K562 (cell line): ENCODE measurements around the gene LRRC70. TPM values are rescaled to one million over a fixed set of nuclear protein-coding genes. Genes with fewer than 3 reads are reported as not detected.
A peak's percentile ranks its signal among the peaks of the same experiment; 100 is the strongest.

ENCODE experiments used
- ATAC-seq: fragments of 200-7000 bp; cut with Tn5 transposase; 3 replicates; pipeline ENCODE4 v1.9.1; 2020; ENCODE audit warnings: moderate library complexity
- BruUV-seq: library from RNA; stranded (reverse); fragments of 400-500 nt; replicated peaks from 2 replicates; lab custom pipeline; 2021; lab: Mats Ljungman, UMichigan
- CTCF ChIA-PET: fragments of 300-600 bp; formaldehyde crosslinking; extraction: SDS; loops from one replicate; lab custom pipeline; 2021; ENCODE audit warnings: low intra/inter-chr PET ratio; lab: Yijun Ruan, JAX
- POLR2A ChIA-PET: fragments of 300-600, 350-650 bp; sonication (Branson Sonifier 250); formaldehyde crosslinking; extraction: SDS; loops from one replicate; lab custom pipeline; 2021; ENCODE audit warnings: antibody characterized with exemption, inconsistent platforms; lab: Yijun Ruan, JAX
- DNase-seq, 4 experiments: peaks; one replicate each; pipeline versions ENCODE4 v3.0.0 to v3.0.0-alpha.2; 2011 to 2018; ENCODE audit warnings: low spot score in 3 of 4, mixed read lengths in 3 of 4; ENCODE audit errors: extremely low read depth in 1 of 4
- FAIRE-seq: peaks from 2 replicates; lab custom pipeline; 2011; peaks lifted over from hg19 to GRCh38; lab: Jason Lieb, UNC
- H2AFZ ChIP-seq: 2 replicates; pipeline ENCODE4 v1.6.0; 2011; ENCODE audit warnings: low read depth, low read length, control low read depth, inconsistent platforms
- H3K27ac ChIP-seq: fragments of 200-600 bp; 3 replicates; pipeline ENCODE4 v1.8.0; 2011; ENCODE audit warnings: low read depth, mild to moderate bottlenecking, control low read depth, inconsistent platforms, low read length, moderate library complexity, mixed read lengths; ENCODE audit errors: extremely low read depth
- H3K27me3 ChIP-seq, 2 experiments: fragments of 300-600 bp in 1 of 2; 2 replicates in 1 of 2; 3 replicates in 1 of 2; pipeline versions ENCODE4 v1.6.0 to v1.8.0; 2011; ENCODE audit warnings: inconsistent platforms in 2 of 2, low read length in 2 of 2, mild to moderate bottlenecking in 1 of 2, mixed read lengths in 1 of 2, moderate library complexity in 1 of 2; ENCODE audit not compliant: control insufficient read depth in 2 of 2, insufficient read depth in 2 of 2
- H3K36me3 ChIP-seq: fragments of 300-600 bp; 3 replicates; pipeline ENCODE4 v1.8.0; 2011; ENCODE audit warnings: mild to moderate bottlenecking, low read length, inconsistent platforms; ENCODE audit not compliant: control insufficient read depth, insufficient read depth
- H3K4me1 ChIP-seq, 2 experiments: fragments of 200-600 bp in 1 of 2; replicated peaks in 1 of 2; 2 replicates in 1 of 2; 3 replicates in 1 of 2; pipeline versions ENCODE4 v1.5.1 to v1.8.0; 2011; ENCODE audit warnings: inconsistent platforms in 2 of 2, low read length in 2 of 2, mild to moderate bottlenecking in 1 of 2, mixed read lengths in 1 of 2, moderate library complexity in 1 of 2; ENCODE audit not compliant: control insufficient read depth in 2 of 2, insufficient read depth in 2 of 2
- H3K4me2 ChIP-seq: 2 replicates; pipeline ENCODE4 v1.6.1; 2011; ENCODE audit warnings: low read length, control low read depth, inconsistent platforms, mixed read lengths; ENCODE audit not compliant: insufficient read depth
- H3K4me3 ChIP-seq: fragments of 200-600 bp; sonication (generic), shearing (Covaris generic); 2 replicates; pipeline ENCODE4 v1.5.1; 2016; ENCODE audit warnings: control low read depth, inconsistent platforms
- H3K79me2 ChIP-seq: fragments of 200-600 bp; 3 replicates; pipeline ENCODE4 v1.8.0; 2011; ENCODE audit warnings: low read length, inconsistent platforms; ENCODE audit not compliant: control insufficient read depth, insufficient read depth
- H3K9ac ChIP-seq, 2 experiments: 2 replicates each; pipeline versions ENCODE4 v1.6.0 to v1.6.1; 2011; ENCODE audit warnings: low read depth in 2 of 2, low read length in 2 of 2, control low read depth in 1 of 2, inconsistent platforms in 1 of 2, mild to moderate bottlenecking in 1 of 2, mixed read lengths in 1 of 2; ENCODE audit not compliant: insufficient read depth in 1 of 2
- H3K9me1 ChIP-seq: one replicate; pipeline ENCODE4 v1.6.0; 2011; ENCODE audit warnings: inconsistent platforms, mild to moderate bottlenecking, low read length, moderate library complexity; ENCODE audit not compliant: control insufficient read depth, insufficient read depth
- H3K9me3 ChIP-seq: replicated peaks from 2 replicates; pipeline ENCODE4 v1.5.1; 2011; ENCODE audit warnings: low read depth, low read length, inconsistent platforms; ENCODE audit not compliant: control insufficient read depth, insufficient read depth
- H4K20me1 ChIP-seq: replicated peaks from 2 replicates; pipeline ENCODE4 v1.6.1; 2011; ENCODE audit warnings: low read length, inconsistent platforms, mixed read lengths; ENCODE audit not compliant: control insufficient read depth, insufficient read depth
- C11orf30 ChIP-seq: fragments of 450-650 bp; IDR thresholded peaks from 2 replicates; pipeline ENCODE4 v1.6.1; 2016; ENCODE audit warnings: low read depth, mild to moderate bottlenecking
- ELK3 ChIP-seq: fragments of 450-650 bp; formaldehyde crosslinking; IDR thresholded peaks from 2 replicates; pipeline ENCODE4 v1.4.0; 2020; ENCODE audit warnings: mild to moderate bottlenecking
- ETV5 ChIP-seq: sonication (generic); formaldehyde crosslinking; IDR thresholded peaks from 2 replicates; pipeline ENCODE4 v1.4.0; 2020; ENCODE audit warnings: low read depth, mild to moderate bottlenecking, missing genetic modification reagents
- MAFF ChIP-seq: IDR thresholded peaks from 2 replicates; pipeline ENCODE4 v1.6.1; 2012; ENCODE audit warnings: low read length, improper control_type of control experiment
- MAFG ChIP-seq: fragments of 450-650 bp; conservative IDR thresholded peaks from 2 replicates; pipeline ENCODE4 v1.6.1; 2016; ENCODE audit warnings: missing genetic modification characterization, missing compliant biosample characterization
- MAFK ChIP-seq: IDR thresholded peaks from 2 replicates; pipeline ENCODE4 v1.6.1; 2011; ENCODE audit warnings: low read length, improper control_type of control experiment
- RBFOX2 ChIP-seq: fragments of 200-400 bp; formaldehyde crosslinking; IDR thresholded peaks from 2 replicates; pipeline ENCODE4 v1.6.1; 2017; ENCODE audit warnings: low read depth, mild to moderate bottlenecking, low read length, moderate library complexity
- RBM22 ChIP-seq: fragments of 200-400 bp; formaldehyde crosslinking; IDR thresholded peaks from 2 replicates; pipeline ENCODE4 v1.6.1; 2018; ENCODE audit warnings: low read length, low read depth; ENCODE audit not compliant: poor library complexity, severe bottlenecking
- ZNF316 ChIP-seq: fragments of 450-650 bp; IDR thresholded peaks from 2 replicates; pipeline ENCODE4 v1.6.1; 2016
- ZNF551 ChIP-seq: fragments of 250-450 bp; sonication (Bioruptor Pico); IDR thresholded peaks from 2 replicates; pipeline ENCODE4 v1.5.0; 2021; ENCODE audit warnings: mild to moderate bottlenecking, moderate library complexity
- WGBS: fragments of 100-300 bp; shearing (Covaris generic); methylation state at CpG from one replicate; pipeline ENCODE4 v1.1.6; 2016; ENCODE audit warnings: low coverage, mixed read lengths; ENCODE audit not compliant: insufficient coverage; ENCODE audit errors: missing lambda C conversion rate; 5-methylcytosine and 5-hydroxymethylcytosine counted together
- in situ Hi-C: fragments of 300-500 bp; cut with MboI; formaldehyde crosslinking; loops from 4 replicates; pipeline ENCODE4 v1.15.0; 2018; ENCODE audit warnings: inconsistent platforms, mixed read lengths
- intact Hi-C: fragments of 100-400 bp; cut with micrococcal nuclease; formaldehyde crosslinking; loops from 2 replicates; pipeline ENCODE4 v1.14.2; 2022
- polyA plus RNA-seq, 8 experiments: library from polyadenylated mRNA; depleted of rRNA in 4 of 8; stranded (reverse) in 5 of 8; unstranded in 3 of 8; fragments of >200 nt; fragmentation: Nextera tagmentation in 2 of 8; fragmentation: Illumina TruSeq in 1 of 8; extraction: Ambion mirVana in 2 of 8; extraction: Trizol in 1 of 8; gene quantifications; 2 replicates each; pipeline versions ENCODE4 v1.2.1 to v1.2.3, GENCODE V29; 2011 to 2014; ENCODE audit warnings: inconsistent platforms in 1 of 8, missing spikeins in 1 of 8
- total RNA-seq, 7 experiments: library from RNA; depleted of rRNA in 6 of 7; stranded (reverse); fragments of >200 nt in 6 of 7; fragmentation: Illumina TruSeq in 2 of 7; extraction: Trizol in 2 of 7; gene quantifications; 2 replicates each; pipeline versions ENCODE4 v1.2.1 to v1.2.3, GENCODE V29; 2011 to 2021; ENCODE audit warnings: low replicate concordance in 1 of 7

The LRRC70 gene
- total and polyA plus RNA-seq, 9 of the 15 experiments (the other 6 are each of a cell fraction or from before 2014, with no cell fraction given) = 0.21 to 2.1 (median 0.73) TPM

GRCh38 chr5:62536783-62537182 is 41.8 kb upstream of the LRRC70 start:
- Histone ChIP-seq H3K36me3 (peaks cover 45% of the 10 kb centered on the region), H3K4me1 (peaks cover 0 to 4% of the 10 kb centered on the region in 2 experiments; a peak in 2 of 5 replicates), H3K4me3 (no peak overlapping the region), H3K27me3 (no peaks in the 10 kb centered on the region), H4K20me1 (no peaks in the 10 kb centered on the region; the same call in 1 of the 2 replicates), H3K27ac (no peak overlapping the region), H3K79me2 (no peaks in the 10 kb centered on the region; the same call in 2 of the 3 replicates), H3K4me2 (no peak overlapping the region), H3K9ac (no peak overlapping the region), H2AFZ (no peak overlapping the region), H3K9me1 (no peaks in the 10 kb centered on the region), H3K9me3 (no peaks in the 10 kb centered on the region)
- DNase-seq = no peak
- POLR2A ChIA-PET = no interaction called here
- in situ Hi-C loops = no loop called here
- BruUV-seq = no TSS peak
- intact Hi-C loops = no loop called here
- ATAC-seq = no peak
- FAIRE-seq = no peak
- 87% methylated on average over 2 of the region's 2 CpGs for WGBS
- no peak for TF ChIP-seq RBM22
- TF ChIP-seq C11orf30 = peak; percentile 77
- TF ChIP-seq ETV5 = no peak
- TF ChIP-seq MAFK = peak; percentile 41
- peak; percentile 63 for TF ChIP-seq MAFG (tag)
- no peak for TF ChIP-seq ZNF551 (CRISPR knock-in tag)
- TF ChIP-seq ELK3 (CRISPR knock-in tag) = no peak
- no peak for TF ChIP-seq RBFOX2
- peak; percentile 50; the same call in 1 of the 2 replicates for TF ChIP-seq MAFF
- TF ChIP-seq ZNF316 = peak; percentile 85
- CTCF ChIA-PET = no interaction called here
